HCT116 (cell line): Measurements from ENCODE around the gene CPA4. TPM values are rescaled to one million over a fixed set of nuclear protein-coding genes. Genes with fewer than 3 reads are reported as not detected.

Source experiments
- ATAC-seq: fragments of 200-7000 bp; cut with Tn5 transposase; 2 replicates; pipeline ENCODE4 v1.9.1; 2020; ENCODE audit warnings: mild to moderate bottlenecking, moderate library complexity
- BruUV-seq: library from RNA; stranded (reverse); fragments of 400-500 nt; replicated peaks from 2 replicates; lab custom pipeline; 2021; lab: Mats Ljungman, UMichigan
- CTCF ChIA-PET: fragments of 300-600 bp; sonication (Branson Sonifier 250); formaldehyde crosslinking; loops from one replicate; lab custom pipeline; 2021; ENCODE audit warnings: antibody characterized with exemption; lab: Charles Lee
- POLR2A ChIA-PET: fragments of 300-600, 350-600 bp; sonication (Branson Sonifier 250); formaldehyde crosslinking; loops from one replicate; lab custom pipeline; 2021; ENCODE audit warnings: antibody characterized with exemption; lab: Charles Lee
- RAD21 ChIA-PET, 2 experiments: fragments of 300-600 bp; sonication (Branson Sonifier 250); formaldehyde crosslinking; loops; one replicate each; lab custom pipeline; 2023; ENCODE audit warnings: low total read pairs in 2 of 2; ENCODE audit not compliant: uncharacterized antibody in 2 of 2, unreplicated experiment in 2 of 2, low non-redundant PET in 1 of 2; lab: Charles Lee
- DNase-seq: peaks from one replicate; pipeline ENCODE4 v3.0.0-alpha.2; 2010; ENCODE audit warnings: low read depth, low spot score
- H2AFZ ChIP-seq: fragments of 200-600 bp; shearing (Covaris generic), sonication (generic); 2 replicates; pipeline ENCODE4 v1.6.1; 2017; ENCODE audit warnings: low read depth, mixed run types, mixed read lengths, antibody characterized with exemption, low read length; ENCODE audit not compliant: poor library complexity, severe bottlenecking
- H3K27ac ChIP-seq: 2 replicates; pipeline ENCODE4 v1.5.1; 2012; ENCODE audit warnings: low read depth, low read length
- H3K27me3 ChIP-seq: fragments of 200-600 bp; sonication (generic); 2 replicates; pipeline ENCODE4 v1.6.1; 2016; ENCODE audit warnings: mixed run types, low read length, mixed read lengths; ENCODE audit not compliant: insufficient read depth
- H3K36me3 ChIP-seq, 2 experiments: fragments of 200-500 bp in 1 of 2; fragments of 200-600 bp in 1 of 2; sonication (Bioruptor generic) in 1 of 2; sonication (generic) in 1 of 2; 2 replicates each; pipeline versions ENCODE4 v1.5.1 to v1.6.1; 2014 to 2016; ENCODE audit warnings: low read length in 2 of 2, inconsistent platforms in 1 of 2, mixed read lengths in 1 of 2, mixed run types in 1 of 2; ENCODE audit not compliant: insufficient read depth in 2 of 2, control insufficient read depth in 1 of 2
- H3K4me1 ChIP-seq, 2 experiments: fragments of 200-600 bp in 1 of 2; sonication (generic) in 1 of 2; 2 replicates each; pipeline versions ENCODE4 v1.5.1 to v1.6.1; 2012 to 2017; ENCODE audit warnings: low read length in 2 of 2, inconsistent platforms in 1 of 2, mild to moderate bottlenecking in 1 of 2, mixed read lengths in 1 of 2, mixed run types in 1 of 2, moderate library complexity in 1 of 2; ENCODE audit not compliant: insufficient read depth in 2 of 2, control insufficient read depth in 1 of 2
- H3K4me2 ChIP-seq: fragments of 200-600 bp; sonication (generic); 2 replicates; pipeline ENCODE4 v1.6.1; 2017; ENCODE audit warnings: mixed run types, low read length, mixed read lengths
- H3K4me3 ChIP-seq, 2 experiments: fragments of 200-600 bp in 1 of 2; sonication (generic) in 1 of 2; replicated peaks in 1 of 2; 2 replicates each; pipeline ENCODE4 v1.5.1; 2011 to 2016; ENCODE audit warnings: low read length in 2 of 2, control low read depth in 1 of 2, low read depth in 1 of 2, mild to moderate bottlenecking in 1 of 2, mixed read lengths in 1 of 2, mixed run types in 1 of 2
- H3K79me2 ChIP-seq: fragments of 200-600 bp; sonication (generic); 2 replicates; pipeline ENCODE4 v1.6.1; 2017; ENCODE audit warnings: mild to moderate bottlenecking, mixed run types, low read length, moderate library complexity, mixed read lengths; ENCODE audit not compliant: insufficient read depth
- H3K9ac ChIP-seq: fragments of 200-600 bp; sonication (generic); 2 replicates; pipeline ENCODE4 v1.6.1; 2016; ENCODE audit warnings: low read length, mixed read lengths
- H3K9me2 ChIP-seq: fragments of 200-600 bp; sonication (generic), shearing (Covaris generic); 2 replicates; pipeline ENCODE4 v1.6.1; 2017; ENCODE audit warnings: mixed run types, mild to moderate bottlenecking, moderate library complexity; ENCODE audit not compliant: insufficient read depth
- H3K9me3 ChIP-seq, 2 experiments: fragments of 200-500 bp in 1 of 2; fragments of 200-600 bp in 1 of 2; sonication (Bioruptor generic) in 1 of 2; sonication (generic) in 1 of 2; 2 replicates each; pipeline ENCODE4 v1.6.1; 2014 to 2017; ENCODE audit warnings: low read length in 2 of 2, mixed read lengths in 2 of 2, inconsistent platforms in 1 of 2, low read depth in 1 of 2, mild to moderate bottlenecking in 1 of 2, mixed run types in 1 of 2, moderate library complexity in 1 of 2; ENCODE audit not compliant: control insufficient read depth in 1 of 2, insufficient read depth in 1 of 2
- H4K20me1 ChIP-seq: fragments of 200-600 bp; sonication (generic), shearing (Covaris generic); 2 replicates; pipeline ENCODE4 v1.6.1; 2017; ENCODE audit warnings: mixed run types, mild to moderate bottlenecking, moderate library complexity; ENCODE audit not compliant: insufficient read depth
- ATF3 ChIP-seq: IDR thresholded peaks from 2 replicates; pipeline ENCODE4 v1.6.1; 2012
- CEBPB ChIP-seq: IDR thresholded peaks from 2 replicates; pipeline ENCODE4 v1.6.1; 2012; ENCODE audit warnings: low read depth
- CTCF ChIP-seq, 3 experiments: fragments of 200-600 bp in 1 of 3; sonication (generic) in 1 of 3; IDR thresholded peaks in 2 of 3; conservative IDR thresholded peaks in 1 of 3; 2 replicates each; pipeline ENCODE4 v1.5.1; 2012 to 2017; ENCODE audit warnings: low read depth in 2 of 3, low read length in 2 of 3, antibody characterized with exemption in 1 of 3, borderline replicate concordance in 1 of 3, control low read depth in 1 of 3, mild to moderate bottlenecking in 1 of 3, mixed read lengths in 1 of 3, mixed run types in 1 of 3, moderate library complexity in 1 of 3; ENCODE audit not compliant: insufficient read depth in 1 of 3
- ELF1 ChIP-seq: IDR thresholded peaks from 2 replicates; pipeline ENCODE4 v1.6.1; 2012; ENCODE audit warnings: low read depth, borderline replicate concordance
- JUND ChIP-seq: IDR thresholded peaks from 2 replicates; pipeline ENCODE4 v1.6.1; 2012
- MAX ChIP-seq: IDR thresholded peaks from 2 replicates; pipeline ENCODE4 v1.6.1; 2012
- RAD21 ChIP-seq: IDR thresholded peaks from 2 replicates; pipeline ENCODE4 v1.6.1; 2012; ENCODE audit warnings: low read depth, mild to moderate bottlenecking
- SIN3A ChIP-seq: IDR thresholded peaks from 2 replicates; pipeline ENCODE4 v1.6.1; 2012; ENCODE audit warnings: low read depth
- ZFX ChIP-seq: fragments of 450-650 bp; IDR thresholded peaks from 2 replicates; pipeline ENCODE4 v1.6.1; 2017
- ZNF274 ChIP-seq: fragments of 200-500 bp; sonication (Bioruptor generic); IDR thresholded peaks from 2 replicates; pipeline ENCODE4 v1.6.1; 2014; ENCODE audit warnings: mild to moderate bottlenecking, low read depth, low read length, inconsistent platforms
- intact Hi-C: fragments of 100-400 bp; cut with micrococcal nuclease; formaldehyde crosslinking; loops from 2 replicates; pipeline ENCODE4 v1.10.0; 2022
- total RNA-seq: library from RNA; stranded (reverse); gene quantifications from one replicate; pipeline ENCODE4 v1.2.1, GENCODE V29; 2021; ENCODE audit not compliant: unreplicated experiment

CPA4 gene
- total RNA-seq, 1 experiment from 2014 or later = 38.7 TPM

GRCh38 chr7:130303982-130304381 is 11.0 kb downstream of the CPA4 start:
- no peak for TF ChIP-seq ELF1
- TF ChIP-seq ZFX = no peak
- TF ChIP-seq RAD21 = no peak
- no peak for TF ChIP-seq CTCF (IDR thresholded peaks at IDR 0.05 in 2 of 3, conservative IDR thresholded peaks at IDR 0.05 in 1 of 3; ENCODE audit: borderline replicate concordance in 1 of 3, insufficient read depth in 1 of 3, low read depth in 2 of 3, low read length in 2 of 3)
- no peak for TF ChIP-seq ZNF274
- TF ChIP-seq JUND = no peak
- TF ChIP-seq CEBPB = no peak
- no peak for TF ChIP-seq ATF3
- no peak for TF ChIP-seq MAX
- TF ChIP-seq SIN3A = no peak
- Histone ChIP-seq H3K27me3 (no peaks in the 10 kb centered on the region), H4K20me1 (no peaks in the 10 kb centered on the region), H3K4me3 (no peak overlapping the region), H2AFZ (no peak overlapping the region), H3K9me3 (no peaks in the 10 kb centered on the region), H3K4me1 (no peaks in the 10 kb centered on the region), H3K27ac (no peak overlapping the region), H3K79me2 (no peaks in the 10 kb centered on the region), H3K9me2 (no peaks in the 10 kb centered on the region), H3K9ac (no peak overlapping the region), H3K4me2 (no peak overlapping the region), H3K36me3 (peaks cover 0 to 30% of the 10 kb centered on the region in 2 experiments; a peak in 1 of 4 replicates)
- ChIA-PET RAD21 (no interaction called here), POLR2A (interaction anchor here (3.4 kb wide), 1 partner anchor 11 kb away, joined by 15 read pairs; the partner anchor contains the start of gene CPA4), CTCF (no interaction called here)
- intact Hi-C loops = no loop called here
- ATAC-seq (no peak), DNase-seq (no peak)
- BruUV-seq = no TSS peak
